IPS-15b (cell line): Measurements from ENCODE around the gene TMC4.
"Not testable (repeated sequence)": the region's sequence is repeated elsewhere in the genome, so short reads cannot be mapped to it uniquely, and the experiment has no call there.

ENCODE experiments used
- H3K27me3 ChIP-seq: one replicate; pipeline ENCODE4 v1.6.1; 2013; ENCODE audit warnings: low read length; ENCODE audit not compliant: control insufficient read depth, insufficient read depth
- H3K36me3 ChIP-seq: one replicate; pipeline ENCODE4 v1.6.1; 2013; ENCODE audit warnings: low read length; ENCODE audit not compliant: control insufficient read depth, insufficient read depth
- H3K4me1 ChIP-seq: one replicate; pipeline ENCODE4 v1.6.1; 2013; ENCODE audit warnings: mild to moderate bottlenecking, low read length; ENCODE audit not compliant: control insufficient read depth, insufficient read depth
- H3K4me3 ChIP-seq: one replicate; pipeline ENCODE4 v1.5.1; 2013; ENCODE audit warnings: low read depth, low read length
- H3K9ac ChIP-seq: one replicate; pipeline ENCODE4 v1.6.1; 2013; ENCODE audit warnings: low read depth, mild to moderate bottlenecking, low read length
- H3K9me3 ChIP-seq: one replicate; pipeline ENCODE4 v1.6.1; 2013; ENCODE audit warnings: mild to moderate bottlenecking, low read length; ENCODE audit not compliant: control insufficient read depth, insufficient read depth

The TMC4 gene

DNA sequence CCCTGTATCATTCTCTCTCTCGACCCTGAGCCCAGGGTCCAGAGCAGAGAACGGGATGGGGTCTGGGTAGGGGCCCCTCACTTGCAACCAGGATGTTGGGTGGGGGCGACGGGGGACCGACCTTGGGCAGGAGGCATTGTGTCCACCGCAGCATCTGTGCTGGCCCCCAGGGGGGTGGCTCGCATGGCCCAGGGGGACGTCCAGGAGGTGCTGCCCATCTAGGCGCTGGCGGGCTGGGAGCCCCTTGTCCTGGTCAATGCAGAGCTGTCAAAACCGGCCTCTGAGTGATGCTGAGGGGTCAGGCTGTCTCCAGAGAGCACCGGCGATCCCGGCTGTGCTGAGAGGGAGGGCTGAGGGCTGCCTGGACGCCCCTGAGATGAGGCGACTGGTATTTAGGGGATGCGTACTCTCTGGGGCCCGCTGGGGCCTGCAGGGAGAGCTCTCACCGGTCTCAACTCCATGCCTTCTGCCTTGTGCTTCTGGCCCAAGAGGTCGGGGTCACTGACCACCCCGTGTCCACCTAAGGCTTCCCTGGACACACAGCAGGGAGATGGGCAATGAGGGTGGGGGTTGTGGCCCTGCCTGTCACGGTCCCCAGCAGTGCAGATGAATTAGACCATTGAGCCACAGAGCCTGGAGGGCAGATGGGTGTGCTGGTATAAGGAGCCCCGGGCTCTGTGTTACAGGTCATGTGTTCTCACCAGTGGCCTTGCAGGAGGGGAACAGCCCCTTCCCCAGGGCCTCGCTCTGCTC, 36.3 kb upstream of the TMC4 start:
- H3K36me3 ChIP-seq, result peaks cover 45% of the 10 kb centered on the region
- H3K4me3 ChIP-seq, result no peak overlapping the region
- no peaks in the 10 kb centered on the region for H3K9me3 ChIP-seq
- H3K9ac ChIP-seq, result no peak overlapping the region
- peaks cover 7% of the 10 kb centered on the region for H3K4me1 ChIP-seq
- H3K27me3 ChIP-seq, result no peaks in the 10 kb centered on the region

DNA sequence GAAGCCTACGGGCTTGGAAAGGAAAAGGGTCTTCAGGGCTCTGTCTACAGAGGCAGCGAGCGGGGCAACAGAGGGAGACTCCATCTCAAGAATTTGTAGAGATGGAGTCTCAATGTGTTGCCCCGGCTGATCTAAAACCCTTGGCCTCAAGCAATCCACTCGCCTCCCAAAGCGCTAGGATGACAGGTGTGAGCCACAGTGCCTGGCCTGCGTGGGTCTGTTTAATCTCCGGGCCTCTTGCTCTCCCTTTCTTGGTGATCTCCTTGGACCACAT, 35.8 kb upstream of the TMC4 start:
- peak overlapping the region; percentile 9 for H3K9ac ChIP-seq
- peaks cover 47% of the 10 kb centered on the region for H3K36me3 ChIP-seq

DNA sequence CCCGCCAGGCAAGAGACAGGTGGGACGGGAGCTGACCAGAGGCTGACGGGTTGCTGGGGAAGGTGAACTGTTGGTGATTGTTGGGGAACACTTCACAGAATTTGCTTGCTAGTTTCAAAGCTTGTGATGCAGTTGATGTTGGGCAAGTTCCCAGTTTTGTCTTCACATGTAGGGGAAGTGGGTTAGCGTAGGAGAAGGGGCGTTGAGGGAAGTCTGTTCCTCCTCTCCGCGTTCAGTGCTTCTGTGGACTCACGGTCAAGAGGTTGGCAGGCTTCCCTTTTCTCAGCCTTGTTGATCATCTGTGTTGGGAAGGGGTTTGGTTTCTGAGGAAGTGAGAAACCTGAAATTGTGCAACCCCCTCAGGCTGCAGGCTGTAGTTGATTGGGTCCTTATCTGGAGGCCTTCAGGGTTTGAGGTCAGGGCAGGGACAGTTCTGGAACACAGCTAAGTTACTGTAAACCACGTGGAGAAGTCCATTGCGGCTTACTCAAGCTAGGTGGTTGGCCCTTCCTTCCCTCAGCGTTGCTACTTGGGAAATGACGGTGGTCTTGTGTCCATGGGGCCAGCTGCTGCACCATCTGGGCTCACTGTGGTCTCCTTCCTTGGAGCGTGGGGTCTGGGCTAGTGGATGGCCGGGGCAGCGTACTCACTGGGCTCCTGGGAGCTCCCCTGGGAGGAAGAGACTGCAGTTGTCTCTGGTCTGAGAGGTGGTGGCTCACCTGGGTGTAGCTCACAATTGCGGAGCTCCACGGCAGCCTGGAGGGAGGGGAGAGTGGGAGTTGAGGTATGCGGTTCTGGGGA, 35.2 kb upstream of the TMC4 start:
- Histone ChIP-seq H3K4me3 (no peak overlapping the region), H3K9me3 (no peaks in the 10 kb centered on the region), H3K4me1 (peaks cover 13% of the 10 kb centered on the region), H3K9ac (peak overlapping the region; percentile 9), H3K36me3 (peaks cover 52% of the 10 kb centered on the region), H3K27me3 (no peaks in the 10 kb centered on the region)

More for the DNA sequence above, 35.8 kb upstream of the TMC4 start:
- H3K4me1 ChIP-seq, result peaks cover 9% of the 10 kb centered on the region
- no peak overlapping the region for H3K4me3 ChIP-seq
- H3K9me3 ChIP-seq, result no peaks in the 10 kb centered on the region
- no peaks in the 10 kb centered on the region for H3K27me3 ChIP-seq

DNA sequence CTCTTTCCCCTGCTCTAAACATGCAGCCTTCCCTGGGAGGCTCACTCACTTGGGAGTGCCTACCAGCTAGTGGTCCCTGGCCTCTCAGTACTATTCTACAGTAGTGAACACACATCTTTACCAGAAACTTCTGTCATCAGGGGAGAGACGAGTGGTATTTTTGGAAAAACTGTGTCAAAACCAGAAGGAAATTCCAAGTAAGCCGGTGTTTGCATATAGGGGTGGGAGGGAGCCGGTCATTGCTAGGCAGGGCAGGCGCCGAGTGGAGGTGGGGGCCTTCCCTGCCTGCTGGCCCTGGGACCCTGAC, 34.7 kb upstream of the TMC4 start:
- Histone ChIP-seq H3K9me3 (no peaks in the 10 kb centered on the region), H3K27me3 (no peaks in the 10 kb centered on the region), H3K36me3 (peaks cover 58% of the 10 kb centered on the region), H3K4me1 (peaks cover 17% of the 10 kb centered on the region), H3K9ac (no peak overlapping the region), H3K4me3 (no peak overlapping the region)

DNA sequence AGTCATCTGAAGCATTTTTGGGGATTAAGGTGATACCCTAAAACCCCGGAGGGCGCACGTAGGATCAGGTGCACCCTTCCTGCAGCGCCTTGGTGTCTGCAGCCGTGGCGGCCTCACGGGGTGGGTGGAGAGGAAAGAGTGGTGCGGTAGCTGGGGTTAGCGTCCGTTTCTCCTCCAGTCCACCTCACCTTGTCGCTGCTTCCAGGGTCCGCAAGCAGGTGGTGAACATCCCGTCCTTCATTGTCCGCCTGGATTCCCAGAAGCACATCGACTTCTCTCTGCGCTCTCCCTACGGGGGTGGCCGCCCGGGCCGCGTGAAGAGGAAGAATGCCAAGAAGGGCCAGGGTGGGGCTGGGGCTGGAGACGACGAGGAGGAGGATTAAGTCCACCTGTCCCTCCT, 34.2 kb upstream of the TMC4 start:
- H3K9ac ChIP-seq, H3K9me3 ChIP-seq, H3K27me3 ChIP-seq, H3K4me3 ChIP-seq: not testable (repeated sequence)
- H3K36me3 ChIP-seq, result peaks cover 62% of the 10 kb centered on the region
- peaks cover 17% of the 10 kb centered on the region for H3K4me1 ChIP-seq

DNA sequence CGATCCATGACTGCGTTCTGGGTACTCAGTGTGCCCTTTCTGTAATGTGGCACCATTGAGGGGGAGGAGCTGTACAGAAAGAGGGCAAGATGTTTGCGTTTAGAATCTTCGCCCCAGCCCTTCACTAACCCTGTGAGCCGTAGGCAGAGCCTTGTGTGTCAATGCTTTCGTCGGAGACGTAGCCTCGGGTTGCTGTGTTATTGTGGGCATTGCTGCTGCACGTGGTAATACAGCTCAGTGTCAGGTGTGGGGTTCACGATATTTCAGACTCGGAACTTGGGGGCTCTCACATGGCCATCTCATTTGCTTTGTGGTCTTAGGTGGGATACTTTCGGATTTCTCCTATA, 33.8 kb upstream of the TMC4 start:
- no peaks in the 10 kb centered on the region for H3K27me3 ChIP-seq
- H3K9me3 ChIP-seq, result no peaks in the 10 kb centered on the region
- H3K4me3 ChIP-seq, result no peak overlapping the region
- peaks cover 17% of the 10 kb centered on the region for H3K4me1 ChIP-seq
- no peak overlapping the region for H3K9ac ChIP-seq
- H3K36me3 ChIP-seq, result peaks cover 66% of the 10 kb centered on the region

DNA sequence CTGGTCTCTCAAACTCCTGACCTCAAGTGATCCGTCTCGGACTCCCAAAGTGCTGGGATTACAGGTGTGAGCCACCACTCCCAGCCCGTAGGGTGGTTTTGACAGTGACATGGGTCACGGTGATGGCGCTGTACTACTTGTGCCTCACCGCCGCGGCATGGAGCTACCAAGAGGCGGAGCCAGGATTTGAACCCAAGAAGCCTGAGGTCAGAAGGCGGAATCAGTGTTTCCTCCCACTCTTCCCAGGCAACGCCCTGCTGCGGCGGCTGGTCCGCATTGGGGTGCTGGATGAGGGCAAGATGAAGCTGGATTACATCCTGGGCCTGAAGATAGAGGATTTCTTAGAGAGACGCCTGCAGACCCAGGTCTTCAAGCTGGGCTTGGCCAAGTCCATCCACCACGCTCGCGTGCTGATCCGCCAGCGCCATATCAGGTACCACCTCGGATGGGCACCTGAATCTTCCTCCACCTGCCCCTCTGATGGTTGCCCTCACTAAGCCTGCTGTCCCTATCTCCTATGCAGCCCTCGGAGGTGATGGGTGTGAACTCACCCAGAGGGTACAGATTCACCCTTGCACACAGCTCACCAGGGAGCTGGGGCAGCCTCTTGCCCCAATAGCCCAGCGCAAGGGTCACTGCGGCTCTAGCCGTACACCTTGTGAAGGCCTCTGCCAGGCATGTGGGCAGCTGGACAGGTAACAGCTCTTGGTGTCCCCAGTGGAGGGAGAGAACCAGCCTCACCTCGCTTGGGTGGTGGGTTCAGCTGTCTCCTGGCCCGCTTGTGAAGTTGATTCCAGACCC, 33.3 kb upstream of the TMC4 start:
- Histone ChIP-seq H3K4me3 (no peak overlapping the region), H3K27me3 (no peaks in the 10 kb centered on the region), H3K4me1 (peaks cover 20% of the 10 kb centered on the region), H3K9ac (no peak overlapping the region), H3K9me3 (no peaks in the 10 kb centered on the region), H3K36me3 (peaks cover 69% of the 10 kb centered on the region)

DNA sequence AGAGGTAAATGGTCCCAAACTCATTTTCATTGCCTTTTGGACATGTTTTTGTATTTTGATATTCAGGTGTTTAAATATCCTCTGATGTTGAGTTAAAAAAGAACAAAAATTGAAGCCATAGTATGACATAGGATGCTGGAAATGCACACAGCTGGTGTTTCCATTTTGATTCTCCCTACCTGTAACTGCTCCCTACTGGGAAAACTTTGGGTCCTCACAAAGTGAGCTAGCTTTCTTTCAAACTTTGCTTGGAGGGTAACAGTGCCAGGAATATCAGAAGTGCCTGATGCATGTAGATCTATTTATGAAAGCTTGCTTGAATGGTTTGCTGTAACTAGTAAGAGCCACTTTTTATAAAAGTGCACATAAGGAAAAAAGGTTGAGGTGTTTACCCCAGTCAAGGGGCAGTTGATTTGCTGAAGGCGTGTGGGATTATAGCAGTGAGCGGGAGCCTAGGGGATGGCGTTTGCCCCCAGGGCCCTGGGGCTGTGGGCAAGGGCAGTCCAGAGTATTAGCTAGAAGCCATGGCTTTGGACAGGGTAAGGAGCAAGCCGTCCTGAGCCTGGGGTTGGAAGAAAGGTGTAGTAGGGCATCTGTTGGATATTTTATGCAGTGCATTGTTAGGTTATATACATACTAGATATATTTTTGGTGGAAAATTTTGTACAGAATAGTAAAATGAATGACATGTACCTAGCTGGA, 32.0 kb upstream of the TMC4 start:
- Histone ChIP-seq H3K4me3 (peak overlapping the region; percentile 12), H3K36me3 (peaks cover 71% of the 10 kb centered on the region), H3K9ac (no peak overlapping the region)

DNA sequence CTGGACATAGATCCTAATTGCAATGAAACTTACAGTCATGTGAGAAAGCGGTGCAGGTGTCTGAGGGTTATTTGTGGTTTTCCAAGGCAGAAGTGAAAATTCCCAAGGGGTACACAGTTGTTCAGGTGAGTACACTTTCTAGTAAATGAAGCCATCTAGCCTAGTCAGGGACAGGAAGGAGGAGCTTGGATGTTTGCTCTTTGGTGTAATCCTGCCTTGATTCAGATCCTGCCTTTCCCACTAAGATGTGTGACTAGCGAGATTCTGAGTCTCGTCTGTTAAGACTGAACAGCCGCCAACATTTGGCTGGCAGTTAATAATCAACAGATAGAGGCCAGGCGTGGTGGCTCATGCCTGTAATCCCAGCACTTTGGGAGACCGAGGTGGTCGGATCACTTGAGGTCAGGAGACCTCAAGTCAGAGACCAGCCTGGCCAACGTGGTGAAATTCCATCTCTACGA, 30.2 kb upstream of the TMC4 start:
- Histone ChIP-seq H3K9ac (peak overlapping the region; percentile 62), H3K27me3 (no peaks in the 10 kb centered on the region), H3K9me3 (no peaks in the 10 kb centered on the region), H3K36me3 (peaks cover 68% of the 10 kb centered on the region), H3K4me3 (peak overlapping the region; percentile 96), H3K4me1 (peaks cover 20% of the 10 kb centered on the region)

More for the DNA sequence above, 32.0 kb upstream of the TMC4 start:
- Histone ChIP-seq H3K27me3 (no peaks in the 10 kb centered on the region), H3K9me3 (no peaks in the 10 kb centered on the region), H3K4me1 (peaks cover 20% of the 10 kb centered on the region)

DNA sequence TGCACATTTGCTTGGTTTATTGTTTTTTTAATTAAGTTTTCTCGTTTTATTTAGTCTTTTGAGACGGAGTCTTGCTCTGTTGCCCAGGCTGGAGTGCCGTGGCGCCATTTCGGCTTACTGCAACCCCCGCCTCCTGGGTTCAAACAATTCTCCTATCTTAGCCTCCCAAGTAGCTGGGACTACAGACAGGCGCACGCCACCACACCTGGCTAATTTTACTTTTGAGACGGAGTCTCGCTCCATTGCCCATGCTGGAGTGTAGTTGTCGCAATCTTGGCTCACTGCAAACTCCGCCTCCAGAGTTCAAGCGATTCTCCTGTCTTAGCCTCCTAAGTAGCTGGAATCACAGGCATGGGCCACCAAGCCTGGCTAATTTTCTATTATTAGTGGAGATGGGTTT, 29.0 kb upstream of the TMC4 start:
- peaks cover 56% of the 10 kb centered on the region for H3K36me3 ChIP-seq
- H3K4me1 ChIP-seq, result peaks cover 20% of the 10 kb centered on the region
- peak overlapping the region; percentile 99 for H3K9ac ChIP-seq
- no peaks in the 10 kb centered on the region for H3K9me3 ChIP-seq
- H3K27me3 ChIP-seq, result no peaks in the 10 kb centered on the region
- peak overlapping the region; percentile 96 for H3K4me3 ChIP-seq

DNA sequence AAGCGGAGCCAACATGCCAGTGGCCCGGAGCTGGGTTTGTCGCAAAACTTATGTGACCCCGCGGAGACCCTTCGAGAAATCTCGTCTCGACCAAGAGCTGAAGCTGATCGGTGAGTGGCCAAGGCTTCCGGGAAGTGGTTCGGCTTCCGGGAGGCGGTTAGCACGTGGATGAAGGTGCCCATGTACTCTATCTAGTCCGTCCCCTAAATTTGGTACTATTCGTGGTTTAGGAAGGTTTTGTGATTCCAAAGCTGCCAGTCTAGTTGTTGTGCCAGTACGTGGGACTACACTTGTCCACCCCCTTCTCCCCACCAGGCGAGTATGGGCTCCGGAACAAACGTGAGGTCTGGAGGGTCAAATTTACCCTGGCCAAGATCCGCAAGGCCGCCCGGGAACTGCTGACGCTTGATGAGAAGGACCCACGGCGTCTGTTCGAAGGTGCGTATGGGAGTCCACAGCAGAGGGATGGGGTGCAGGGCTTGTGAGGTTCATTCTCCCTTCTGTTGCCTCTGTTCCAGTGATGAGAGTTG, 28.3 kb upstream of the TMC4 start:
- Histone ChIP-seq H3K9me3 (no peaks in the 10 kb centered on the region), H3K4me3 (peak overlapping the region; percentile 96), H3K36me3 (peaks cover 49% of the 10 kb centered on the region), H3K9ac (peak overlapping the region; percentile 99), H3K4me1 (peaks cover 16% of the 10 kb centered on the region), H3K27me3 (no peaks in the 10 kb centered on the region)
